ENCODE results near the gene SLC18A3.

- no peak for TF ChIP-seq CTCF (conservative IDR thresholded peaks at IDR 0.05; ENCODE audit: low read depth, low read length)
- TF ChIP-seq EZH2 (IDR thresholded peaks at IDR 0.05; ENCODE audit: low read length, unreplicated experiment), result no peak
Observed at GRCh38 chr10:49578392-49578791, 31.7 kb upstream of the SLC18A3 start.

Measured in PC-3 (cell line).